HepG2 (cell line): Measurements from ENCODE around the gene GPS1. TPM values are rescaled to one million over a fixed set of nuclear protein-coding genes. Genes with fewer than 3 reads are reported as not detected.
A peak's percentile ranks its signal among the peaks of the same experiment; 100 is the strongest.

ENCODE experiments used
- ATAC-seq: fragments of 200-7000 bp; cut with Tn5 transposase; 3 replicates; pipeline ENCODE4 v1.9.1; 2020; ENCODE audit warnings: mild to moderate bottlenecking, moderate library complexity
- BruUV-seq: library from RNA; stranded (reverse); fragments of 400-500 nt; replicated peaks from 2 replicates; lab custom pipeline; 2021; lab: Mats Ljungman, UMichigan
- CTCF ChIA-PET: fragments of 300-600 bp; formaldehyde crosslinking; extraction: SDS; loops from one replicate; lab custom pipeline; 2021; ENCODE audit warnings: low total read pairs, inconsistent platforms, low intra/inter-chr PET ratio; lab: Yijun Ruan, JAX
- POLR2A ChIA-PET: fragments of 350-600 bp; sonication (Branson Sonifier 250); formaldehyde crosslinking; loops from one replicate; lab custom pipeline; 2020; ENCODE audit warnings: antibody characterized with exemption, inconsistent platforms; lab: Yijun Ruan, JAX
- DNase-seq: peaks from one replicate; pipeline ENCODE4 v3.0.0-alpha.2; 2015; ENCODE audit warnings: low spot score
- FAIRE-seq: peaks from 3 replicates; lab custom pipeline; 2011; peaks lifted over from hg19 to GRCh38; lab: Jason Lieb, UNC
- H2AFZ ChIP-seq: one replicate; pipeline ENCODE4 v1.6.1; 2011; ENCODE audit warnings: low read length, inconsistent platforms
- H3K27ac ChIP-seq: fragments of 300-600 bp; 3 replicates; pipeline ENCODE4 v1.8.0; 2011; ENCODE audit warnings: mixed run types, mild to moderate bottlenecking, mixed read lengths, low read length, inconsistent platforms; ENCODE audit not compliant: insufficient read depth; ENCODE audit errors: extremely low read length
- H3K27me3 ChIP-seq, 2 experiments: fragments of 200-600 bp in 1 of 2; 2 replicates in 1 of 2; 3 replicates in 1 of 2; pipeline versions ENCODE4 v1.6.0 to v1.8.0; 2011; ENCODE audit warnings: low read length in 2 of 2, mild to moderate bottlenecking in 2 of 2, moderate library complexity in 2 of 2, inconsistent platforms in 1 of 2; ENCODE audit not compliant: insufficient read depth in 2 of 2, control insufficient read depth in 1 of 2
- H3K36me3 ChIP-seq, 2 experiments: fragments of 200-600 bp in 1 of 2; replicated peaks in 1 of 2; 2 replicates in 1 of 2; 3 replicates in 1 of 2; pipeline versions ENCODE4 v1.5.1 to v1.8.0; 2011; ENCODE audit warnings: low read length in 2 of 2, inconsistent platforms in 1 of 2; ENCODE audit not compliant: insufficient read depth in 2 of 2, control insufficient read depth in 1 of 2
- H3K4me1 ChIP-seq: 2 replicates; pipeline ENCODE4 v1.5.1; 2012; ENCODE audit warnings: low read length, inconsistent platforms; ENCODE audit not compliant: insufficient read depth
- H3K4me2 ChIP-seq: 2 replicates; pipeline ENCODE4 v1.6.0; 2011; ENCODE audit warnings: low read depth, low read length, inconsistent platforms
- H3K4me3 ChIP-seq, 3 experiments: fragments of 200-600 bp in 1 of 3; sonication (generic), shearing (Covaris generic) in 1 of 3; replicated peaks in 1 of 3; 2 replicates each; pipeline ENCODE4 v1.5.1; 2011 to 2016; ENCODE audit warnings: low read length in 3 of 3, inconsistent platforms in 2 of 3, low read depth in 2 of 3, mild to moderate bottlenecking in 2 of 3, control low read depth in 1 of 3, mixed read lengths in 1 of 3; ENCODE audit not compliant: insufficient read depth in 1 of 3
- H3K79me2 ChIP-seq: one replicate; pipeline ENCODE4 v1.6.1; 2011; ENCODE audit warnings: low read length, inconsistent platforms; ENCODE audit not compliant: insufficient read depth
- H3K9ac ChIP-seq: 2 replicates; pipeline ENCODE4 v1.6.0; 2011; ENCODE audit warnings: mild to moderate bottlenecking, low read depth, low read length, inconsistent platforms; ENCODE audit not compliant: insufficient read depth
- H3K9me3 ChIP-seq: 2 replicates; pipeline ENCODE4 v1.5.1; 2012; ENCODE audit warnings: mild to moderate bottlenecking, low read length
- H4K20me1 ChIP-seq: 2 replicates; pipeline ENCODE4 v1.6.0; 2011; ENCODE audit warnings: inconsistent platforms, mild to moderate bottlenecking, low read length, moderate library complexity; ENCODE audit not compliant: insufficient read depth
- ATRX ChIP-seq: sonication (generic); formaldehyde crosslinking; IDR thresholded peaks from 2 replicates; pipeline ENCODE4 v1.4.0; 2020; ENCODE audit warnings: missing genetic modification reagents, borderline replicate concordance
- KLF6 ChIP-seq: IDR thresholded peaks from 2 replicates; pipeline ENCODE4 v1.8.0; 2016; ENCODE audit warnings: missing biosample characterization, missing genetic modification reagents
- MIXL1 ChIP-seq: IDR thresholded peaks from 2 replicates; pipeline ENCODE4 v1.6.1; 2016
- NAIF1 ChIP-seq: sonication (generic); formaldehyde crosslinking; IDR thresholded peaks from 2 replicates; pipeline ENCODE4 v1.5.0; 2020; ENCODE audit warnings: mild to moderate bottlenecking, missing genetic modification reagents, borderline replicate concordance
- U2AF2 ChIP-seq: fragments of 200-400 bp; formaldehyde crosslinking; IDR thresholded peaks from 2 replicates; pipeline ENCODE4 v1.6.1; 2017; ENCODE audit warnings: low read depth, mild to moderate bottlenecking, low read length
- ZBTB2 ChIP-seq: sonication (generic); formaldehyde crosslinking; IDR thresholded peaks from 2 replicates; pipeline ENCODE4 v1.8.0; 2022; ENCODE audit warnings: low read depth, missing genetic modification reagents
- ZBTB38 ChIP-seq: sonication (generic); formaldehyde crosslinking; IDR thresholded peaks from 2 replicates; pipeline ENCODE4 v1.5.1; 2020; ENCODE audit warnings: mild to moderate bottlenecking, missing genetic modification reagents
- ZC3H4 ChIP-seq: sonication (generic); formaldehyde crosslinking; IDR thresholded peaks from 2 replicates; pipeline ENCODE4 v1.4.0; 2020; ENCODE audit warnings: missing genetic modification reagents, borderline replicate concordance
- ZNF275 ChIP-seq: sonication (generic); formaldehyde crosslinking; IDR thresholded peaks from 2 replicates; pipeline ENCODE4 v1.8.0; 2022; ENCODE audit warnings: missing genetic modification reagents, mild to moderate bottlenecking, inconsistent platforms, borderline replicate concordance
- ZNF501 ChIP-seq: sonication (generic); formaldehyde crosslinking; IDR thresholded peaks from 2 replicates; pipeline ENCODE4 v1.5.1; 2020; ENCODE audit warnings: mild to moderate bottlenecking, moderate library complexity, missing genetic modification reagents
- ZNF563 ChIP-seq: sonication (generic); formaldehyde crosslinking; IDR thresholded peaks from 2 replicates; pipeline ENCODE4 v1.8.0; 2022; ENCODE audit warnings: mild to moderate bottlenecking, moderate library complexity, missing genetic modification reagents
- ZNF83 ChIP-seq: sonication (generic); formaldehyde crosslinking; IDR thresholded peaks from 2 replicates; pipeline ENCODE4 v1.4.0; 2020; ENCODE audit warnings: missing genetic modification reagents, mild to moderate bottlenecking, borderline replicate concordance
- WGBS: methylation state at CpG from one replicate; pipeline ENCODE4 v1.1.6; 2017; ENCODE audit warnings: low lambda C conversion rate; 5-methylcytosine and 5-hydroxymethylcytosine counted together
- in situ Hi-C: cut with HindIII; loops from 2 replicates; pipeline ENCODE4 v1.10.0; 2017; ENCODE audit warnings: low pct_unique_long_range_greater_than_20kb; ENCODE audit not compliant: extremely low pct_ligation_motif_present
- intact Hi-C: fragments of 100-400 bp; cut with micrococcal nuclease; formaldehyde crosslinking; loops from one replicate; pipeline ENCODE4 v1.10.0; 2022; ENCODE audit not compliant: unreplicated experiment
- polyA plus RNA-seq, 8 experiments: library from polyadenylated mRNA; depleted of rRNA in 3 of 8; stranded (reverse) in 7 of 8; unstranded in 1 of 8; fragments of >200 nt; fragmentation: Illumina TruSeq in 4 of 8; extraction: Trizol in 4 of 8; gene quantifications; 2 replicates each; pipeline versions ENCODE4 v1.2.1 to v1.2.3, GENCODE V29; 2011 to 2016; ENCODE audit warnings: low read depth in 4 of 8, missing spikeins in 1 of 8, mixed read lengths in 1 of 8; ENCODE audit not compliant: insufficient read depth in 1 of 8
- total RNA-seq, 5 experiments: library from RNA; depleted of rRNA; stranded (reverse); fragments of >200 nt; fragmentation: Illumina TruSeq; extraction: Trizol; gene quantifications; 2 replicates each; pipeline ENCODE4 v1.2.3, GENCODE V29; 2016; ENCODE audit warnings: low read depth in 1 of 5
- TF ChIP-seq, protein P1 (sequence below): fragments of 450-650 bp; IDR thresholded peaks from 2 replicates; pipeline ENCODE4 v1.6.1; 2016
- TF ChIP-seq, protein P2 (sequence below): sonication (generic); formaldehyde crosslinking; IDR thresholded peaks from 2 replicates; pipeline ENCODE4 v1.5.1; 2020; ENCODE audit warnings: mild to moderate bottlenecking, missing genetic modification reagents, moderate library complexity

Gene GPS1
- total and polyA plus RNA-seq, 2 of the 13 experiments (the other 11 are each of a cell fraction or from before 2014, with no cell fraction given): 124 to 128 TPM

DNA sequence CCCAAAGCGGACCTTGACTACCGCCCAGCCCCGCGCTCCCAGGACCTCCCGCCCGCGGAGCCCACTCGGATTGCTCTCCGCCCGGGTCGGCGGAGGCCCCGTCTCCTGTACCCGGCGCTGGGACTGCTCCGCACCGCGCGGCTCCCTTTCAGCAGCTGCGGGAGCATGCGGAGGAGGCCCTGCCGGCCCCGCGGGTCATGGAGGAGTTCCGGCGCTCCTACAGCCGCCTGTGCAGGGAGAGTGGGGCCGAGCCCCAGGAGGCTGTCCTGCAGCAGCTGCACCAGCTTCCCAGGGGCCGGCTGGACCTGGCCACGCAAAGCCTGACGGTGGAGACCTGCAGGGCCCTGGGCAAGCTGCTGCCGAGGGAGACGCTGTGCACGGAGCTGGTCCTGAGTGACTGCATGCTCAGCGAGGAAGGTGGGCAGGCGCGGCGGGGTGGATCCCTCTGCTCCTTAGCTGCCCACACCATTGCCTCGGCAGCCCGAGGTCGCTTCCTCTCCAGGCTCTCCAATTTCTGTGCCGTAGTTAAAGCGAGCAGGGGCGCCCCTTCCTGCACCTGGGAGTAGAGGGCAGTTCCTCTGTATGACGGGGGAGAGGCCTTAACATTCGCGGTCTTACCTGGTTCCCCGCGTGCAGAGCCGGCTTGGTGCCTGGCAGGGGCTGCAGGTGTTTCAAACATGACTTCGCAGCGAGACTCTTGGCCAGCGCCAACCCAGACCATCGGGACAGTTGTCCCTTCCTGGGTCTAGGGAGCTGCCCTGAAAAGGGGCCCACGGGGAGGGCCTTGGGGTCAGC, 28.1 kb upstream of the GPS1 start:
- DNase-seq: no peak
- H2AFZ ChIP-seq: no peak overlapping the region
- TF ChIP-seq ZBTB38 (CRISPR knock-in tag) (peak; percentile 73; the same call in 1 of the 2 replicates), ZNF83 (CRISPR knock-in tag) (peak; percentile 15; the same call in 1 of the 2 replicates), ZC3H4 (CRISPR knock-in tag) (no peak), U2AF2 (no peak), MIXL1 (CRISPR knock-in tag) (no peak), KLF6 (CRISPR knock-in tag) (no peak), ATRX (no peak), ZNF563 (CRISPR knock-in tag) (peak; percentile 87; the same call in 1 of the 2 replicates), NAIF1 (no peak), ZNF275 (CRISPR knock-in tag) (no peak), ZBTB2 (CRISPR knock-in tag) (no peak), ZNF501 (CRISPR knock-in tag) (peak; percentile 75)
- TF ChIP-seq, protein P1, sequence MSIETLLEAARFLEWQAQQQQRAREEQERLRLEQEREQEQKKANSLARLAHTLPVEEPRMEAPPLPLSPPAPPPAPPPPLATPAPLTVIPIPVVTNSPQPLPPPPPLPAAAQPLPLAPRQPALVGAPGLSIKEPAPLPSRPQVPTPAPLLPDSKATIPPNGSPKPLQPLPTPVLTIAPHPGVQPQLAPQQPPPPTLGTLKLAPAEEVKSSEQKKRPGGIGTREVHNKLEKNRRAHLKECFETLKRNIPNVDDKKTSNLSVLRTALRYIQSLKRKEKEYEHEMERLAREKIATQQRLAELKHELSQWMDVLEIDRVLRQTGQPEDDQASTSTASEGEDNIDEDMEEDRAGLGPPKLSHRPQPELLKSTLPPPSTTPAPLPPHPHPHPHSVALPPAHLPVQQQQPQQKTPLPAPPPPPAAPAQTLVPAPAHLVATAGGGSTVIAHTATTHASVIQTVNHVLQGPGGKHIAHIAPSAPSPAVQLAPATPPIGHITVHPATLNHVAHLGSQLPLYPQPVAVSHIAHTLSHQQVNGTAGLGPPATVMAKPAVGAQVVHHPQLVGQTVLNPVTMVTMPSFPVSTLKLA: no peak
- TF ChIP-seq, protein P2, sequence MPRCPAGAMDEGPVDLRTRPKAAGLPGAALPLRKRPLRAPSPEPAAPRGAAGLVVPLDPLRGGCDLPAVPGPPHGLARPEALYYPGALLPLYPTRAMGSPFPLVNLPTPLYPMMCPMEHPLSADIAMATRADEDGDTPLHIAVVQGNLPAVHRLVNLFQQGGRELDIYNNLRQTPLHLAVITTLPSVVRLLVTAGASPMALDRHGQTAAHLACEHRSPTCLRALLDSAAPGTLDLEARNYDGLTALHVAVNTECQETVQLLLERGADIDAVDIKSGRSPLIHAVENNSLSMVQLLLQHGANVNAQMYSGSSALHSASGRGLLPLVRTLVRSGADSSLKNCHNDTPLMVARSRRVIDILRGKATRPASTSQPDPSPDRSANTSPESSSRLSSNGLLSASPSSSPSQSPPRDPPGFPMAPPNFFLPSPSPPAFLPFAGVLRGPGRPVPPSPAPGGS (CRISPR knock-in tag): no peak; the same call in 1 of the 2 replicates

More for the DNA sequence above, 28.1 kb upstream of the GPS1 start:
- Histone ChIP-seq H3K4me1 (peaks cover 62% of the 10 kb centered on the region), H3K27me3 (no peaks in the 10 kb centered on the region; a peak in 1 of 5 replicates), H3K36me3 (peaks cover 2% of the 10 kb centered on the region in 2 experiments; a peak in 4 of 5 replicates), H3K9ac (peak overlapping the region; percentile 79), H3K79me2 (peaks cover 41% of the 10 kb centered on the region), H3K4me3 (peak overlapping the region; percentile 80 to 90 (median 86)), H3K9me3 (no peaks in the 10 kb centered on the region), H3K27ac (peak overlapping the region; percentile 61), H4K20me1 (no peaks in the 10 kb centered on the region; the same call in 1 of the 2 replicates), H3K4me2 (peak overlapping the region; percentile 93)
- WGBS: under 1% methylated on average over 36 of the region's 55 CpGs
- ChIA-PET CTCF (interaction anchor here (6.8 kb wide), 1 partner anchor 63 kb away, joined by 181 read pairs; the partner anchor contains the start of gene NOTUM), POLR2A (interaction anchor here (0.7 to 14.1 kb wide), 30 partner anchors 8 to 297 kb away, joined by 3 to 470 read pairs (median 8); partner anchors contain the start of genes ARHGDIA, DCXR, FASN and MAFG)
- BruUV-seq: no TSS peak
- in situ Hi-C loops: loop anchor here (5.0 kb wide), 1 partner anchor 66 kb away; no protein-coding TSS in a partner anchor
- intact Hi-C loops: loop anchor here (1.0 to 5.0 kb wide), 3 partner anchors 14 to 156 kb away; partner anchors contain the start of gene DCXR
- FAIRE-seq (no peak), ATAC-seq (peak; percentile 3)
